NOMO-1 treated with dmso at 0.1 percent for 144 hours (cell line): ENCODE measurements around the gene OR4K2.
"Not testable (repeated sequence)": the region's sequence is repeated elsewhere in the genome, so short reads cannot be mapped to it uniquely, and the experiment has no call there.

Experiments
- DNase-seq: peaks from one replicate; lab custom pipeline; 2025; ENCODE audit not compliant: unreplicated experiment; lab: John Stamatoyannopoulos, UW

OR4K2 gene, protein sequence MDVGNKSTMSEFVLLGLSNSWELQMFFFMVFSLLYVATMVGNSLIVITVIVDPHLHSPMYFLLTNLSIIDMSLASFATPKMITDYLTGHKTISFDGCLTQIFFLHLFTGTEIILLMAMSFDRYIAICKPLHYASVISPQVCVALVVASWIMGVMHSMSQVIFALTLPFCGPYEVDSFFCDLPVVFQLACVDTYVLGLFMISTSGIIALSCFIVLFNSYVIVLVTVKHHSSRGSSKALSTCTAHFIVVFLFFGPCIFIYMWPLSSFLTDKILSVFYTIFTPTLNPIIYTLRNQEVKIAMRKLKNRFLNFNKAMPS

DNA sequence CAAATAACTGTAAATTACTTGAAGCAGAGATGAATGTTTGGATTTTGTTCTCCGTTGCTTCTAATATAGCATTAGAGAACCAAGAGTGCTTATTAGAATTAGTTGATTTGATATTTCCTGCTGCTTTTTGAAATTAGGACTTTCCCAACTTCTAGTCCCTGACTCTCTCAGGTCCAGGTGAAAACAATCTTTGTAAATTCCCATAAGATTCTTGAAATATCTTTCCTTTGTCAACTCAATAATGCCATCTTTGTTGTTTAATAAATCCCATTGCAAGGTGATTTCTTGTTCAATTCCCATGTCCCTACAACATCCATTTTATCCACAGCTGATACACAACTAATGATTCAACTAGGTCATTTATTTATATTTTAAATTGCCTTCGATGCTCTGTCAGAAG, at the start of gene OR4K2:
TSS of gene OR4K2 (plus strand) at position 301 of the 400 bp plus-strand sequence. CDS start 1,126 bp downstream, outside the sequence.
- DNase-seq, result no peak

DNA sequence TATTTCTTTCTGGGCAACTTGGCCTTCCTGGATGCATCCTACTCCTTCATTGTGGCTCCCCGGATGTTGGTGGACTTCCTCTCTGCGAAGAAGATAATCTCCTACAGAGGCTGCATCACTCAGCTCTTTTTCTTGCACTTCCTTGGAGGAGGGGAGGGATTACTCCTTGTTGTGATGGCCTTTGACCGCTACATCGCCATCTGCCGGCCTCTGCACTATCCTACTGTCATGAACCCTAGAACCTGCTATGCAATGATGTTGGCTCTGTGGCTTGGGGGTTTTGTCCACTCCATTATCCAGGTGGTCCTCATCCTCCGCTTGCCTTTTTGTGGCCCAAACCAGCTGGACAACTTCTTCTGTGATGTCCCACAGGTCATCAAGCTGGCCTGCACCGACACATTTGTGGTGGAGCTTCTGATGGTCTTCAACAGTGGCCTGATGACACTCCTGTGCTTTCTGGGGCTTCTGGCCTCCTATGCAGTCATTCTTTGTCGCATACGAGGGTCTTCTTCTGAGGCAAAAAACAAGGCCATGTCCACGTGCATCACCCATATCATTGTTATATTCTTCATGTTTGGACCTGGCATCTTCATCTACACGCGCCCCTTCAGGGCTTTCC, 47.2 kb upstream of the OR4K2 start:
- not testable (repeated sequence) for DNase-seq

DNA sequence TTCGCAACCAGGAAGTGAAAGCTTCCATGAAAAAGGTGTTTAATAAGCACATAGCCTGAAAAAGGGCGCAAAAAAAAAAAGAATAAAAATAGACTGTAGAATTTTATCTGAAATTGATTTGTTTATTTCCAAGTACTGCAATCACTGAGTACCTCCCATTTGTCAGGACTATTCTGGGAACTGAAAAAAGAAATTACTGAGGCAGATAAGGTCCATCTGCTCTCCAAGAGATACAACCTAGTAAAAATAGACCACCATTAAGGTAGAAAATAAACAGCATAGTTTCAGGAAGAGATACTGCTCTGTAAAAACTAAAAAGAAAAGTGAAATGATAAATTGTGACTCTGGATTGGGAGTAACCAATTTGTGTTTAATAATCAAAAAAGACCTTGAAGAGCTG, 46.6 kb upstream of the OR4K2 start:
- DNase-seq, result no peak

DNA sequence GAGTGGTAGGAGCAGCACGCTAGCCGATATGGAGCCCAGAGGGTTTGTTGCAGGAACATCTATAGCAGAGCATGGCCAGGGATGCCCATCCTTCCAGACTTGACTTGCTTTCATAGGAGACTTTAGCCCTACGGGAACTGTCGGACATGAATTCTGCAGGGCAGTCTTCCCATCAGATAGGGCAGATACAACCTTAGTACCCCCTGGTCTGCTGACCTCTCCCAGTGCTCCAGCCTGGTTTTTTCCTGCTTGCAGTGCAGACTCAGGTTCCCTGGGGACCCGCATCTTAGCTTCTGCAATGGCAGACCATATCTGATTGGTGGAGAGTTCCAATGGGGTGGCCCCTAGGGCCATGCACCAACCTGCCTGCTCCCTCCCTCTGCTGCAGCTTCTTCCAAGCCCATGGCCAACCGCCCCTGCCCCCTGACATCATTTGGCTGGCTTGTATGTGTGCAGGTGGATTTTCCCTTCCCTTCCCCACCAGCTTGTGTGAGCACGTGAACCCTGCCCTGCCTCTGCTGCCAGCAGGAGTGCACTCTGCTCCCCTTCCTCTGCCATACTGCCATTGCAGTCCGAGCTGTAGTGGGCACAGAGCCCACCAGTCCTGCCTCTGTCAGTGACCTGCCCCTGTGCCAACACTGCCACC, 40.6 kb upstream of the OR4K2 start:
- DNase-seq, result not testable (repeated sequence)

DNA sequence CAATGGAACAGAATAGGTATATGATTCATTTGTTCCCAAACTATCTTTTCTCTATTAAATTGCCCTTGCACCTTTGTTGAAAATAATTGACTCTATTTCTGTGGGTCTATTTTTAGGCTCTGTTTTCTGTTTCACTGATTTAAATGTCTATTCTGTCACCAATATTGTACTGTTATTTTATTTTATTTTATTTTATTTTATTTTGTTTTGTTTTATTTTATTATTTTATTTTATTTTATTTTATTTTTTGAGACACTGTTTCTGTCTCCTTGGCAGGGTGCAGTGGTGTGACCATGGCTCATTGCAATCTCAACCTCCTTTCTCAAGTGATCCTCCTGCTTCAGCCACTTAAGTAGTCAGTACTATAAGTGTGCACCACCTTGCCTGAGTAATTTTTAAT, 36.5 kb upstream of the OR4K2 start:
- DNase-seq, result no peak

DNA sequence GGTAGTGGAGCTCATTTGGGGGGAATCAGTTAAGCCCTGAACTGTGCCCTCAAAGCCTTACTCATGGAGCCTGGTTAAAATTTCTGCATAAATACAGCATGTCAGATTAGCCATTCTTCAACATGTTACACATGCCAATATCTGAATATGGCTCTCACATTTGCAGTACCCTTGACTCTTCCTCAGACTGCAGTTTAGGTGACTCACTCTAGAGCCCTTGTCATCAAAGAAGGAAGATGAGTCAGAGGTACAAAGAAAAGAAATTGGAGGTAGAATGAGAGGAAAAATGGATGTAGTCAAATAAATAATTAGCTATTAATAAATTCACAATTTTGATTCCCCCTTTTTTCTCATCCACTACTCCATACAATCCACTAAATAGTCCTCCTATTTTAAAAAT, 23.6 kb upstream of the OR4K2 start:
- DNase-seq, result no peak

DNA sequence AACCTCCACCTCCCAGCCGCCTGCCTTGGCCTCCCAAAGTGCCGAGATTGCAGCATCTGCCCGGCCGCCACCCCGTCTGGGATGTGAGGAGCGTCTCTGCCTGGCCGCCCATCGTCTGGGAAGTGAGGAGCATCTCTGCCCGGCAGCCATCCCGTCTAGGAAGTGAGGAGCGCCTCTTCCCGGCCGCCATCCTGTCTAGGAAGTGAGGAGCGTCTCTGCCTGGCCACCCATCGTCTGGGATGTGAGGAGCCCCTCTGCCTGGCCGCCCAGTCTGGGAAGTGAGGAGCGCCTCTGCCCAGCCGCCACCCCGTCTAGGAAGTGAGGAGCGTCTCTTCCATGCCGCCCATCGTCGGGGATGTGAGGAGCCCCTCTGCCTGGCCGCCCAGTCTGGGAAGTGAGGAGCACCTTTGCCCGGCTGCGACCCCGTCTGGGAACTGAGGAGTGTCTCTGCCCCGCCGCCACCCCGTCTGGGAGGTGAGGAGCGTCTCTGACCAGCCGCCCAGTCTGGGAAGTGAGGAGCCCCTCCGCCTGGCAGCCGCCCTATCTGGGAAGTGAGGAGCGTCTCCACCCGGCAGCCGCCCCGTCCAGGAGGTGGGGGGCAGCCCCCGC, 8.8 kb upstream of the OR4K2 start:
- not testable (repeated sequence) for DNase-seq

DNA sequence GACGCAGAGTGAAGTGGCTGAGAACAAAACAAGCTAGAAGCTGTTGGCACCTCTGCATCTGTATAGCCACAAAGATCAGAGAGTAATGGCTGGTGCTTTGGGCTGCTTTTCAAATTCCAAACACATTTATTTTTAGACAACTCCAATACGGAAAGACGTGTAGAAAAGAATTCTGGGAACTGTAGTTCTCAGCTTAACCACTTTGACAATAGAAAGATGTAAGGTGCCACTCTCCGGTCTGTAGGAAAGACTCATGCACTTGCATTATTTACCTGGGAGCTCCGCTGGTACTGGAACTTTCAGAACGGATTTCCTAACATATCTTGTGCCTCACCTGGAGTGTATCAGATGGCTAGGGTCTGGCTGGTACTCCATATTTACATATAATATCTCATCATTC, 1.8 kb upstream of the OR4K2 start:
- DNase-seq, result no peak

DNA sequence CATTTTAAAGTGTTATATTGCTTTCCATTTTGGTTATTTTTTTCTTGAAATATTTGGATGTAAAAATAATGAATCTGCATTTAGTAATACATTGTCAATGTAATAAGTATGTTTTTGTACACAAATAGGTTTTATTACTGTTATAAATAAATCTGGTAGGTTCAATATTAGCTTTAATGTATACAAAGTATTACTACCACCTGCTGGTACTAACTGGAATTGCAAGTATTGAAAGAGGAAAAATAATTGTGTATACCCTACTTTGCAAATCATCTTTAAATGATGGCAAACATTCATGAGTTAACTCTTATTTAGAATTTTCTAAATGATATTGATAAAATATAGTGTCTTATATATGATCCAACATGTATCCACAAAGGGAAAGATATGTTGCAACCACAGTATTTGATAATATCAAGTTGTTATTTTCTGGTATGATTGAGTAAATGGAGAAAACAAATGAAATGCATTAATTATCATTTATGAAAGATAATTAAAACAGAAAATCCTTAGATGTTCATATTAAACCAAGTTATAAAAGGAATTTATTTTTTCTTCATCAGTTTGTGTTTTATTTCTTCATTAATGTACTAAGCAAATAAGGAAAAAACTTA, 3.2 kb downstream of the OR4K2 start:
- DNase-seq, result no peak

DNA sequence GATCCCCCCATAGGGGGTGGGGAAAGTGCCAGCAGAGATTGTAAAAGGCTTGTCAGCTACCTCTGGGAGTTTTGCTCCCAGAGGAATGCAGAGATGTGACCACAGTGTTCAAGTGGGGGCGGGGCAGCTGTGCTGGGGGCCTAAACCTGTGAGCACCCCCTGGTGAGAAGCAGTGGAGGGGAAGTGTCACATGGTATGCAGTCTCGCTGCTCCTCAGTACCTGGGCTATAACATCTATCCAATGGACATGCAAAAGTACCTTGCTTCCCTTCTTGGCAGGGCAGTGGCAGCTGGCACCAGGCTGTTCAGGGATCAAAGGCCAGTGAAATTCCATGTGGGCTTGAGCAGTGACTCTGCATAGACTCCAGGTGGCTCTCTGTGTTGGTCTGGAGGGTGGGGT, 20.3 kb downstream of the OR4K2 start:
- DNase-seq, result no peak

DNA sequence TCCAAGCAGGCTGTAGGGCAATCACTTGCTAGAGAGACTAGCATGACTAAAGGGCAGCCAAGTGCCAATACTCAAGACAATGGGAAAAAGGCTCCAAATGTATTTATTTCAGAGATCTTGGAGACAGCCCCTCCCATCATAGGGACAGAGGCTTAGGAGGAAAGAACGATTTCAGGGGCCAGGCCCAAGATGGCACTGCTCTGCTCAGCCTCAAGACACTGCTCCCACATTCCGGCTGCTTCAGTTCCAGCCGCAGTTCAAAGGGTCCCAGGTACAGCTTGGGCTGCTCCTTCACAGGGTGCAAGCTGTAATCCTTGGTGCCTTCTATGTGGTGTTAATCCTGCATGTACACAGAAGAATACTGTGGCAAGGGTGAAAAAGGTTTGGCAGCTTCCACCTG, 26.1 kb downstream of the OR4K2 start:
- no peak for DNase-seq

DNA sequence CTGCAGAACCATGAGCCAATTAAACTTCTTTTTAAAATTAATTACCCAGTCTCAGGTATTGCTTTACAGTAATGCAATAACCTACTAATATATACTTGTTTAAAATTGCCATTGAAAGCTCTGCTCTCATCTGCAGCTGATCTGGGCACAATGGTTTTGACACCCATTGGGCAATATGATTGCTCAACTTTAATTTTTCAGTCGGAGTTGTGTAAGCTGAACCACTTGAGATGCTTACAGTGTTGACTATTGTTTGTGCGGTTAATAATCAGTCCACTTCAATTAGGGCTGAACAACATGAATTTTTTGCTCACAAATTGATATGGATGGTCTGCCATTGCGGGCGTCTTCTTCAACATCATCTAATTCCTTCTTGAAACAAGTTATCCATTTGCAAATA, 27.5 kb downstream of the OR4K2 start:
- peak; percentile 57 for DNase-seq

DNA sequence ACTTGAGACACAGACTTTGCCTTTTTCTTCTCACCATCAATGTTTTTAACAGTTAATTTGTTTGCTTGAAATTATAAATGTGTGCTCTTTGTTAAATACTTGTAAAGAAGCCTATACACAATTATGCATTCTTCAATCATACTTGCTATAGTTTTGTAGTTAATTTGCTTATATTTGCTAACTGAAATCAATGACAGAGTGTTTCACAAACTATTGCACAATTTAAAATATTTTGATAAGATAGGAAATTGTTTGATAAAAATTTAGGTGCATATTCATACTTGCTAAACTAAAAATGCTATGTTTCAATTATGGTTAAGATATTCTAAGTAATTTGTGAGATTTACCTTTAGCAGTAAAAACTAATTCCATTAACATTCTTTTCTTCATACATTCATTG, 31.7 kb downstream of the OR4K2 start:
- no peak for DNase-seq

DNA sequence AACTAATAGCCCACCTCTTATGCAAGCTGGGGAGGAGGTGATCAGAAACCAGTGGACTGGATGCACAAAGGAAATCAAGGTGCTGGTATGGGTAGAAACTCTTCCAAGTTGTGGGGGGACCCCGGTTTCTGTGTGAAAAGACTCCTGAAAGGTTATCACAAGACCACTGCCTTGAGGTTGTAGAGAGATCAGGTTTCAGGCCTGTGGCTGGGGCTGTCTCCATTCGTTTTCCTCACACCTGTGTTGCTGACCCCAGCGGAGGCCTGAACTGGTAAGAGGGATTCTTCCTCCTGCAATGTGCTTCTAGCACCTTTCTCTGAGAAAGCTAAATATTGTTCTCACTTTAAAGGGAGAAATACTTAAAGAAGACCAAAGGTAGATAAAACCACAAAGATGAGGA, 36.2 kb downstream of the OR4K2 start:
- no peak for DNase-seq

DNA sequence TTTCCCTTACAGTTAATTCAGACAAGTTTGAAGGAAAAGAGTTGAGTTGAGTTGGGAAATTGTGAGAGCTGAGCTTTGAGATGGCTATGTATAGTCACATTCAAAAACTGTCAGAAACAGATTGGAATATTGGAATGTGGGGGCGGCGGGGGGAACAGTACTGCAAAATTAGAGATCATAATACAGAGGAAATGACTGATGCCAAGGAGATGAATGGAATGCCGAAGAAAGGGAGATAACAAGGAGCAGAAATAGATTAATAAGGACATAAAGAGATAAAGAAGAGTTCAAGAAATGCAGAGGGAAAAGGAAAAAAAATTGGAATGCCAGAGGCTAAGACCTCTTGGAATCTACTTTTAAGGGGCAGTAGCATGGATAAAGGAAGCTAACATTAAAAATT, 42.3 kb downstream of the OR4K2 start:
- DNase-seq, result no peak

DNA sequence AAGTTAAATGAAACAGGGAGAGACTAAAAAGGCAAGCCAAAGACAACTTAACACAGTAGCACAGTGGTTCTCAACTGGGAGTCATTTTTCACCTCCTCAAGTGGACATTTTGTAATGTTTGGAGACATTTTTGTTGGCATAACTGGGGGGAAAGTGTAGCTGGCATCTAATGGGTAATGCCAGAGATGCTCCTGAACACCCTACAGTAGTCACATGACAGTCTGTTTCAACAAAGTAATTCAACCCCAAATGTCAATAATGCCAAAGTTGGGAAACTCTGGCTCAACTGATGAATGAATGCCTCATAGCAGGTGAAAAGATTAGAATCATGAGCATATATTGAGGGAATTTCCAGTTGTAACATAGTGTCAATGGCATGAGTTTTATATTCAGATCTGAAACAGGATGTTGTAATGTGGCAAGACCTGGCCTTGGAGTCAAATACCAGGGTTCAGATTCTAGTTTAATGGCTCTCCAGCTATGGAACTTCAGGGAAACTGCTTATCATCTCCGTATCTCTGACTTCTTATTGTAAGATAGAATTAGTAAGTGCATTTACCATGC, 43.1 kb downstream of the OR4K2 start:
- no peak for DNase-seq

DNA sequence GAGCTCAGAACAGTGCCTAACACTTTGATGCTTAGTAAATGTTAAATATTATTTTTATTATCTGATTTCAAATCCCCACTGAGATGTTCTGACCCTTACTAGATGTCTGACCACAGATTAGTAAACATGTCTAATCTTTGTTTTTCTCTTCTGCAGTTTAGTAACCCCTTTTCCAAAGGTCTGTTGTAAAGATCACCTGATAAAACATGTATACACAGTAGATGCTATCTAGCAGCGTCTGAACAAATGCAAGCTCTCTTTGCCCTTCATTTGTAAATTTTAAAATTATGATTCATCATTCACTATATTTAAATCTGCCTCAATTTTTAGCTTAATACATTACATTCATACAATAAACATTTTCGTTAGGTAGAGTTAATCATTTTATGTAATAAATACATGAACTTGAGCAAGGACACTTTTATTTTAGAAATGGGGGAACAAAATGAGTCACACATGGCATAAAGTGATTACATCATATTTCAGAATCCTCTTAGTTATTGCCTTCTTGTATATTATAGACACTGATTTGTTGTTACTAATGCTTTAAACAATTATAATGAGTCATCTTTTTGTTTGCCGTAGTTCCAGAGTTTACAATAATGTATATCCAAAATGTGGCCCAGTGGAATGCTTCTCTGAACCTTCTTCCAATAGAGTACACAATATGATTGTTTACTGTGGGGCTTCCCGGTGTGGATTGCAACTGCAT, 43.8 kb downstream of the OR4K2 start:
- DNase-seq, result no peak

DNA sequence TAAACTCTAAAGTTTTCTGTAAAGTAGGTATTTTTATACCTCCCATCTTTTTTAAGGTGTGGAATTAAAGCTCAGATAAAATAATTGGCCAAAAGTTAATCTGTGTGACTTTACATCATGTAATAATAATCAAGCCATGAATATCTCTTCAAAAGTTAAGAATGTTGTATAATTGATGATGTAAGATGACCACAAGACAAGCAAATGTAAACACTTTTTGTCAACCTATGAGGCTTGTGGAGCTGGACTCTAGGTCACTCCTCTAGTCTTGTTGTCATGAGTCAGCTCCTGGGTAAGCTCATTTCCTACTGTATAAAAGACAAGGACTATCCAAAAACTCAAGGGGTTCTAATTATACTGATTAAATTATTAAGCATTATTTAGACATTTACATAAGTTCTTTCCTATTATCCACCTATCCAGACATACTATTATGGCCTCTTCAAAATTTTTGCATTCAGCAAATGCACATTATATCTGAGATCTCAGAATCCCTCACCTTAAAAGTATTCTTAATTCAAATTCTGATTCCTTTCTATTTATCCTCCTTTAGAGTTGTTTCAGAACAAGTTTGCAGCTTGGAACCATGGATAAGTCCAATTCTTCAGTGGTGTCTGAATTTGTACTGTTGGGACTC, 45.2 kb downstream of the OR4K2 start, which contains the start of gene OR4K5:
TSS of gene OR4K5 (plus strand) at position 587 of the 637 bp plus-strand sequence. CDS start at position 587, 0 bp downstream.
- no peak for DNase-seq

DNA sequence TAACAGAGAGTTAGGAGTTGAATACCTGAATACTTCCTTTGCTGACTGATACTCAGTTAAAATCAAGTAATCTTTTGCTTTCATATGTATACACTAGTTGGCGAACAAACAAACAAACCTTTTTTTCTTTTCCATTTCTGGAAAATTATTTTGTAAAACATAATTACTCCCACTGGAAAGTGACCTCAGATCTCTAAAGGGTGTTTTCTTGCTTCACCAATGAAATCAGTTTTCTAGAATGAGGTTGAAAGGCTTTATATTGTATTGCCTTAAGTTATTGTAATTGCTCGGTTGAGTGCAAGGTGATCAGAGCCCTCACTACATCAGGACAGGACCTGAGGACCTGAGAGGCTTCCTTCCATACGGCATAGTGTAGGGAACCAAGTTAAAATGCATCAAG, 55.7 kb downstream of the OR4K2 start, which contains the start of gene OR4K1:
TSS of gene OR4K1 (plus strand) at position 301 of the 400 bp plus-strand sequence. CDS start 4,750 bp downstream, outside the sequence.
- DNase-seq, result no peak
